ENCODE results near the gene ASCC3.
"Not testable (repeated sequence)": the region's sequence is repeated elsewhere in the genome, so short reads cannot be mapped to it uniquely, and the experiment has no call there.

ASCC3 gene

DNA sequence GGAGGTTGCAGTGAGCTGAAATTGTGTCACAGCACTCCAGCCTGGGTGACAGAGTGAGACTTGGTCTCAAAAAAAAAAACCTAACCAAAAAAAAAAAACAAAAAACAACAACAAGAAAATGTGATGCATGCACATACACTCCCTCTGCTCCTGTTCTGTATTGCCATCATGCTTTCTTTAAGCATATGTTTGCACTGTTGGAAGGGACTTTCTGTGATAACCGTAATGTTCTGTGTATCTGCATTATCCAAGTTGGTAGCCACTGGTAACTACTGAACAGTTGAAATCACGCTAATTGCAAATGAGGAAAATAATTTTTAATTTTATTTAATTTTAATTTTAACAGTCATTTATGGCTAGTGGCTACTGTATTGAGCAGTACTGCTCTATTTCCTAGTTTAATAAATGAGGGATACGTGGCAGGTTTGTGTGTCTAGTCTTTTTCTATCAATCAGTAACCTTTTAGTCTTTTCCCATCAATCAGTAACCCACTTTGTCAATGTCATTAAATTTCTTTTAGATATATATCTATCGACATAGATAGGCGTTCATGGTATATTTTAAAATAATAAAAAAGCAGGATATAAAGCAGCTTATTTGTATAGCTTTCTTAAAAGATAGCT lies 135.6 kb downstream of the ASCC3 start:
- CTCF ChIA-PET = no interaction called here
- POLR2A ChIA-PET (ENCODE audit: low non-redundant PET) = no interaction called here

DNA sequence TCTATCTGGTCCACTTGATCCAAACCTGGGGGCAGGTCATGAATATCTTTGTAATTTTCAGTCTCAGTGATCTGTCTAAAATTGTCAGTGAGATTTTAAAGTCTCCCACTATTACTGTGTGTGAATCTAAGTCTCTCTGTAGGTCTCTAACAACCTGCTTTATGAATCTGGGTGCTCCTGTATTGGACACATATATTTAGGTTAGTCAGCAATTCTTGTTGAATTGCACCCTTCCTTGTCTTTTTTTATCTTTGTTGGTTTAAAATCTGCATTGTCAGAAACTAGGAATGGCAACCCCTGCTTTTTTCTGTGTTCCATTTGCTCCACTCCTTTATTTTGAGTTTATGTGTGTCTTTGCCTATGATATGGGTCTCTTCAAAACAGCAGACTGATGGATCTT lies 140.7 kb downstream of the ASCC3 start:
- TF ChIP-seq, protein P1, sequence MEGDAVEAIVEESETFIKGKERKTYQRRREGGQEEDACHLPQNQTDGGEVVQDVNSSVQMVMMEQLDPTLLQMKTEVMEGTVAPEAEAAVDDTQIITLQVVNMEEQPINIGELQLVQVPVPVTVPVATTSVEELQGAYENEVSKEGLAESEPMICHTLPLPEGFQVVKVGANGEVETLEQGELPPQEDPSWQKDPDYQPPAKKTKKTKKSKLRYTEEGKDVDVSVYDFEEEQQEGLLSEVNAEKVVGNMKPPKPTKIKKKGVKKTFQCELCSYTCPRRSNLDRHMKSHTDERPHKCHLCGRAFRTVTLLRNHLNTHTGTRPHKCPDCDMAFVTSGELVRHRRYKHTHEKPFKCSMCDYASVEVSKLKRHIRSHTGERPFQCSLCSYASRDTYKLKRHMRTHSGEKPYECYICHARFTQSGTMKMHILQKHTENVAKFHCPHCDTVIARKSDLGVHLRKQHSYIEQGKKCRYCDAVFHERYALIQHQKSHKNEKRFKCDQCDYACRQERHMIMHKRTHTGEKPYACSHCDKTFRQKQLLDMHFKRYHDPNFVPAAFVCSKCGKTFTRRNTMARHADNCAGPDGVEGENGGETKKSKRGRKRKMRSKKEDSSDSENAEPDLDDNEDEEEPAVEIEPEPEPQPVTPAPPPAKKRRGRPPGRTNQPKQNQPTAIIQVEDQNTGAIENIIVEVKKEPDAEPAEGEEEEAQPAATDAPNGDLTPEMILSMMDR (conservative IDR thresholded peaks at IDR 0.05; ENCODE audit: low read depth) = no peak
- ChIA-PET CTCF (no interaction called here), POLR2A (ENCODE audit: low non-redundant PET) (no interaction called here)
- DNase-seq (ENCODE audit: low spot score) = no peak
- no peak overlapping the region for H3K27ac ChIP-seq

More for the DNA sequence above, 135.6 kb downstream of the ASCC3 start:
- TF ChIP-seq, protein P1 (conservative IDR thresholded peaks at IDR 0.05; ENCODE audit: low read depth) = no peak
- no peak for DNase-seq (ENCODE audit: low spot score)
- H3K27ac ChIP-seq = no peak overlapping the region

GRCh38 chr6:100737720-100738119 lies 143.4 kb downstream of the ASCC3 start:
- POLR2A ChIA-PET (ENCODE audit: low non-redundant PET); CTCF ChIA-PET; DNase-seq (ENCODE audit: low spot score); H3K27ac ChIP-seq: not testable (repeated sequence)

DNA sequence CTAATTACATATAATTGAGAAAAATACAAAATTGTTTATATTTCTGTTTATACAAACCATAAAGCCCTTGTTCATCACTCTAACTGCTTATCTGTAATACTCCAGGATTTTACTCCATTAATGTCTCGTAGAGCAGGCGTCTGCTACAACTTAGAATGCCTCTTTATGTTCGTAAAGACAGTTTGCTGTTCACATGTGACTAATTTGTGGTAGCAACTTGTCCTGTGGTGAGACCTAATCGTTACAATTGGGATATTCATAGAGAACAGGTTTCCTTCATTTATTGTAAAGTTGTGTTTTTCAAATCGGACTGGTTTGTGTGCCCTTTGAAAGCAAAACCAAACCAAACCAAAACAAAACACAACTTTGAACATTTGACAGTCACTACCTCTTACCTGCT lies 149.7 kb downstream of the ASCC3 start:
- H3K27ac ChIP-seq = no peak overlapping the region
- CTCF ChIA-PET = interaction anchor here (0.6 kb wide), 1 partner anchor 25 kb away, joined by 3 read pairs; no protein-coding TSS in a partner anchor
- DNase-seq (ENCODE audit: low spot score) = no peak
- TF ChIP-seq, protein P1 (conservative IDR thresholded peaks at IDR 0.05; ENCODE audit: low read depth) = no peak
- POLR2A ChIA-PET (ENCODE audit: low non-redundant PET) = no interaction called here

GRCh38 chr6:100730001-100730980 lies 150.8 kb downstream of the ASCC3 start:
- no peak overlapping the region for H3K27ac ChIP-seq
- no peak for DNase-seq (ENCODE audit: low spot score)
- ChIA-PET CTCF (interaction anchor here (0.9 kb wide), 1 partner anchor 10 kb away, joined by 5 read pairs; no protein-coding TSS in a partner anchor), POLR2A (ENCODE audit: low non-redundant PET) (no interaction called here)
- TF ChIP-seq, protein P1 (conservative IDR thresholded peaks at IDR 0.05; ENCODE audit: low read depth) = no peak

GRCh38 chr6:100726666-100727065 lies 154.5 kb downstream of the ASCC3 start:
- TF ChIP-seq, protein P1 (conservative IDR thresholded peaks at IDR 0.05; ENCODE audit: low read depth) = no peak
- DNase-seq (ENCODE audit: low spot score) = no peak
- ChIA-PET POLR2A (ENCODE audit: low non-redundant PET) (no interaction called here), CTCF (no interaction called here)
- H3K27ac ChIP-seq = no peak overlapping the region

- TF ChIP-seq, protein P1 (conservative IDR thresholded peaks at IDR 0.05; ENCODE audit: low read depth) = no peak
- H3K27ac ChIP-seq = no peak overlapping the region
- no peak for DNase-seq (ENCODE audit: low spot score)
- ChIA-PET POLR2A (ENCODE audit: low non-redundant PET) (no interaction called here), CTCF (no interaction called here)
Measured at GRCh38 chr6:100724696-100725095, 156.4 kb downstream of the ASCC3 start.
